ENCODE measurements around the gene FAM167B. TPM values are rescaled to one million over a fixed set of nuclear protein-coding genes. Genes with fewer than 3 reads are reported as not detected.

Gene FAM167B
- total RNA-seq, 1 donor from 2014 or later = 2.1 TPM

DNA sequence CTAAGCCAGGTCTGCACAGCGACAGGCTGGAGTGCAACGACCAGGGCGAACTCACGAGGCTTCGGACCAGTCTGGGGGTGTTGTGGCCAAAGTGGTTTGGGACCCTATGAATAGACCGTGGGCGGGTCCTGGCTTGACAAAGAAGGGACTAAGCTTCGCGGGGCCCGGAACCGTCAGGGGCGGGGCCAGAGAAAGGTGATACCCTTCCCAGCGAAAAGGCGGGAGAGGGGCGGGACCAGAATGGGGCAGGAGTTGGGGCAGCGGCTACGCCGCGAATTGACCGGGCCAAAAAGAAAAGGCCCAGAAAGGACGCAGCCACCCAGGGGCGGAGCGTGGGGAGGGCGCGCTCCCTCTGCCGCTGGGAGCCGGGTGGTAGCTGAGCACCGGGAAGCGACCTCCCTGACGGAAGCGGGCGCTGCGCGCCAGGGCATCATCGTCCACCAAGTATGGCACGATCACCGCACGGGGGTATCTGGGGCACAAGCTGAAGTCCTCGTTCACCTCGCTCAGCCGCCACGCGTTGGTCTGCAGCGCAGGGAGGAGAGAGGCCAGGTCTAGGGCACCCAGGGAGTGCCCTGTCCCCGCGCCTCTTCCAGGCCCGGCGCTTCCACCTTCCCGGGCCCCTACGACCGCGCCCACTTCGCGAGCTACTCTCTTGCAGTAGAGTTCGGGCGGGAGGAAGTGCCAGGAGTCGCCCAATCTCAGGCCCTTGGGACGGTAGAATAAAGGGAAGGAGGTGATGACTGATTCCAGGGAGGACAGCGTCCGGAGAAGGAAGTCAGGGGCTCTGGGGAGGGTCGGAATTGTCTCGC, 6.7 kb upstream of the FAM167B start:
- peak overlapping the region; percentile 91 for H3K4me3 Mint-ChIP-seq
- DNase-seq (ENCODE audit: extremely low spot score, unreplicated experiment) = peak; percentile 80
- no peaks in the 10 kb centered on the region for H3K9me3 Mint-ChIP-seq
- H3K27me3 Mint-ChIP-seq = no peaks in the 10 kb centered on the region
- peak; percentile 30 for TF ChIP-seq CTCF (conservative IDR thresholded peaks at IDR 0.05)
- peak overlapping the region; percentile 81 for H3K27ac Mint-ChIP-seq
- no peaks in the 10 kb centered on the region for H3K36me3 Mint-ChIP-seq
- peaks cover 22% of the 10 kb centered on the region for H3K4me1 Mint-ChIP-seq (ENCODE audit: unreplicated experiment)

- Mint-ChIP-seq H3K27ac (peak overlapping the region; percentile 81), H3K9me3 (no peaks in the 10 kb centered on the region), H3K4me1 (ENCODE audit: unreplicated experiment) (peaks cover 20% of the 10 kb centered on the region), H3K4me3 (peak overlapping the region; percentile 91), H3K36me3 (no peaks in the 10 kb centered on the region), H3K27me3 (no peaks in the 10 kb centered on the region)
- TF ChIP-seq CTCF (conservative IDR thresholded peaks at IDR 0.05) = no peak
- no peak for DNase-seq (ENCODE audit: extremely low spot score, unreplicated experiment)
These were observed 5.8 kb upstream of the FAM167B start for GRCh38 chr1:32241001-32241763.

DNA sequence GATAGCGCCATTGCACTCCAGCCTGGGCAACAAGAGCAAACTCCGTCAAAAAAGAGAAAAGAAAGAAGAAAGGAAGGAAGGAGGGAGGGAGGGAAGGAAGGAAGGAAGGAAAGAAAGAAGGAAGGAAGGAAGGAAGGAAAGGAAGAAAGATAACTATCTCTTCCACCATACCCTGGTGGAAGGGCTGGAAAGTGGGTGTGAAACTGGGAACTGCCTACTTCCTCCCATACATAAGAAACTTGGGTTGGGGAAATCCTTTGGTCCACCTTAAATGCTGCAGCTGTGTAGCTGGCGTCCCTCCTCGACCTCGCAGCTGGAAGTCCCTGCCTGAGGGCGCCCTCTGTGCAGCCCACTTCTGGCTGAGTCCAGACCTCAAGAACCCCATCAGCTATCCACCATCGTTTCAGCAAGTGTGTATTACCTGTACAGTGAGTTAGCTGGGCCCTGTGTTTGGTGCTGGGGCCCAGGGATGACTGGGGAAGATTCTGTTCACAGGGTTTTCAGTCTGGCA, 4.6 kb upstream of the FAM167B start:
- DNase-seq (ENCODE audit: extremely low spot score, unreplicated experiment) = no peak
- peaks cover 19% of the 10 kb centered on the region for H3K4me1 Mint-ChIP-seq (ENCODE audit: unreplicated experiment)
- no peaks in the 10 kb centered on the region for H3K9me3 Mint-ChIP-seq
- H3K36me3 Mint-ChIP-seq = no peaks in the 10 kb centered on the region
- no peak for TF ChIP-seq CTCF (conservative IDR thresholded peaks at IDR 0.05)
- H3K27me3 Mint-ChIP-seq = no peaks in the 10 kb centered on the region
- H3K27ac Mint-ChIP-seq = no peak overlapping the region
- H3K4me3 Mint-ChIP-seq = peak overlapping the region; percentile 31

- no peak overlapping the region for H3K27ac Mint-ChIP-seq
- no peak overlapping the region for H3K4me3 Mint-ChIP-seq
- no peak for DNase-seq (ENCODE audit: extremely low spot score, unreplicated experiment)
- no peaks in the 10 kb centered on the region for H3K36me3 Mint-ChIP-seq
- H3K4me1 Mint-ChIP-seq (ENCODE audit: unreplicated experiment) = peaks cover 20% of the 10 kb centered on the region
- no peak for TF ChIP-seq CTCF (conservative IDR thresholded peaks at IDR 0.05)
- H3K27me3 Mint-ChIP-seq = peaks cover 5% of the 10 kb centered on the region
- no peaks in the 10 kb centered on the region for H3K9me3 Mint-ChIP-seq
These were observed 430 bp downstream of the FAM167B start for GRCh38 chr1:32247452-32247851.

DNA sequence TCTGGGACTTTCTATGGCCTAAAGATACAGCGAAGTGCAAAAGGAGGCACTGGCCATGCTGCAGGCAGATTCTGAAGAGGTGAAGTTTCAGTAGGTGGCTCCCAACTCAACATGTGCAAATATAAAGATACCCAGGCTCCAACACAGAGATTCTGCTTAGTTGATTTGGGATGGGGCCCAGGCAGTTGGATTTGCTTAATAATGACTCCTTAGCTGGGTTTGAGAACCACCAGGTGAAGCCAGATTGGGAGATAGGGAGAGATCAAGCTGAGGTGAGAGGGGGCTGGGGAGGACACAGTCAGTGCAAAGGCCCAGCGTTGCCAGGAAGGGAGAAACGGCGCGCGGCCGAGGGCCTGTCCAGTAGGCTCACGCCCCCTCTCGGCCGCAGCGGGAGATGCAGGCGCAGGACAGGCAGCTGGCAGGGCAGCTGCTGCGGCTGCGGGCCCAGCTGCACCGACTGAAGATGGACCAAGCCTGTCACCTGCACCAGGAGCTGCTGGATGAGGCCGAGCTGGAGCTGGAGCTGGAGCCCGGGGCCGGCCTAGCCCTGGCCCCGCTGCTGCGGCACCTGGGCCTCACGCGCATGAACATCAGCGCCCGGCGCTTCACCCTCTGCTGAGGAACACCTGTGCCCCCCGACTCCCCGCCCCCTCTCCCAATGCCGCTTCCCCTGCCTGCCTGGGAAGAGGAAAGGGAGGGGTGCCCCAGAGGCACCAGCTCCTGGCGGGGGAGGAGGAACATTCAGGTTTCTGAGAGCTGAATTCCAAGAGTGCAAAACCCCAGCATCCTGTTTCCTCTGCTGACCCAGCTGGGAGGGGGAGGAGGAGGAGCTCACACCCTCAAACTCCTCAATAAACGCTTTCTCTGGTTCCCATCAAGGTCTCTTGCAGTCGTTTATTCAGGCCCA, 1.2 kb downstream of the FAM167B start:
- Mint-ChIP-seq H3K4me3 (peak overlapping the region; percentile 65), H3K4me1 (ENCODE audit: unreplicated experiment) (peaks cover 16% of the 10 kb centered on the region), H3K36me3 (no peaks in the 10 kb centered on the region), H3K27ac (no peak overlapping the region), H3K27me3 (peaks cover 5% of the 10 kb centered on the region), H3K9me3 (no peaks in the 10 kb centered on the region)
- TF ChIP-seq CTCF (conservative IDR thresholded peaks at IDR 0.05) = peak; percentile 92
- peak; percentile 86 for DNase-seq (ENCODE audit: extremely low spot score, unreplicated experiment)

All from type B pancreatic cell (in vitro differentiated cells).